HepG2 (cell line): Measurements from ENCODE around the gene FUT8. TPM values are rescaled to one million over a fixed set of nuclear protein-coding genes. Genes with fewer than 3 reads are reported as not detected.
A peak's percentile ranks its signal among the peaks of the same experiment; 100 is the strongest.

Source experiments
- ARID3A ChIP-seq: IDR thresholded peaks from 2 replicates; pipeline ENCODE4 v1.6.1; 2012; ENCODE audit warnings: low read depth, low read length, improper control_type of control experiment
- DPF2 ChIP-seq: sonication (generic); formaldehyde crosslinking; IDR thresholded peaks from 2 replicates; pipeline ENCODE4 v1.4.0; 2020; ENCODE audit warnings: mild to moderate bottlenecking, low read depth, missing genetic modification reagents, borderline replicate concordance
- HOXA3 ChIP-seq: sonication (generic); formaldehyde crosslinking; IDR thresholded peaks from 2 replicates; pipeline ENCODE4 v1.5.0; 2020; ENCODE audit warnings: missing genetic modification reagents
- KLF16 ChIP-seq, 2 experiments: sonication (generic) in 1 of 2; formaldehyde crosslinking in 1 of 2; IDR thresholded peaks; 2 replicates each; pipeline versions ENCODE4 v1.6.1 to v1.8.0; 2016 to 2023; ENCODE audit warnings: missing genetic modification reagents in 2 of 2, missing compliant biosample characterization in 1 of 2
- MLLT10 ChIP-seq: sonication (generic); formaldehyde crosslinking; IDR thresholded peaks from 2 replicates; pipeline ENCODE4 v1.4.0; 2020; ENCODE audit warnings: missing genetic modification reagents
- NPAS2 ChIP-seq: sonication (generic); formaldehyde crosslinking; IDR thresholded peaks from 2 replicates; pipeline ENCODE4 v1.8.0; 2022; ENCODE audit warnings: mild to moderate bottlenecking, missing genetic modification reagents, borderline replicate concordance
- RORA ChIP-seq: sonication (generic); formaldehyde crosslinking; IDR thresholded peaks from 2 replicates; pipeline ENCODE4 v1.5.0; 2020; ENCODE audit warnings: mild to moderate bottlenecking, missing genetic modification reagents, moderate library complexity
- SP1 ChIP-seq, 2 experiments: fragments of 450-650 bp in 1 of 2; sonication (generic) in 1 of 2; formaldehyde crosslinking in 1 of 2; IDR thresholded peaks; 2 replicates each; pipeline versions ENCODE4 v1.4.0 to v1.6.1; 2016 to 2020; ENCODE audit warnings: missing genetic modification reagents in 1 of 2
- YEATS4 ChIP-seq: sonication (generic); formaldehyde crosslinking; IDR thresholded peaks from 2 replicates; pipeline ENCODE4 v1.4.0; 2020; ENCODE audit warnings: missing genetic modification reagents, borderline replicate concordance
- ZBED4 ChIP-seq: sonication (generic); formaldehyde crosslinking; IDR thresholded peaks from 2 replicates; pipeline ENCODE4 v1.4.0; 2020; ENCODE audit warnings: missing genetic modification reagents, borderline replicate concordance
- ZBTB7A ChIP-seq: sonication (generic); formaldehyde crosslinking; IDR thresholded peaks from 2 replicates; pipeline ENCODE4 v1.8.0; 2022; ENCODE audit warnings: mild to moderate bottlenecking, missing genetic modification reagents
- ZHX1 ChIP-seq: sonication (generic); formaldehyde crosslinking; IDR thresholded peaks from 2 replicates; pipeline ENCODE4 v1.8.1; 2022; ENCODE audit warnings: low read depth, mild to moderate bottlenecking, missing genetic modification reagents
- ZNF441 ChIP-seq: sonication (generic); formaldehyde crosslinking; IDR thresholded peaks from 2 replicates; pipeline ENCODE4 v1.7.0; 2021; ENCODE audit warnings: missing genetic modification reagents, borderline replicate concordance
- polyA plus RNA-seq, 8 experiments: library from polyadenylated mRNA; depleted of rRNA in 3 of 8; stranded (reverse) in 7 of 8; unstranded in 1 of 8; fragments of >200 nt; fragmentation: Illumina TruSeq in 4 of 8; extraction: Trizol in 4 of 8; gene quantifications; 2 replicates each; pipeline versions ENCODE4 v1.2.1 to v1.2.3, GENCODE V29; 2011 to 2016; ENCODE audit warnings: low read depth in 4 of 8, missing spikeins in 1 of 8, mixed read lengths in 1 of 8; ENCODE audit not compliant: insufficient read depth in 1 of 8
- total RNA-seq, 5 experiments: library from RNA; depleted of rRNA; stranded (reverse); fragments of >200 nt; fragmentation: Illumina TruSeq; extraction: Trizol; gene quantifications; 2 replicates each; pipeline ENCODE4 v1.2.3, GENCODE V29; 2016; ENCODE audit warnings: low read depth in 1 of 5
- TF ChIP-seq, protein P1 (sequence below): sonication (generic); formaldehyde crosslinking; IDR thresholded peaks from 2 replicates; pipeline ENCODE4 v1.9.0; 2022; ENCODE audit warnings: low read depth, missing genetic modification reagents

FUT8 gene
- total and polyA plus RNA-seq, 2 of the 13 experiments (the other 11 are each of a cell fraction or from before 2014, with no cell fraction given): 9.3 to 17.5 TPM

GRCh38 chr14:65594153-65594881, 181.8 kb downstream of the FUT8 start (continued):
- TF ChIP-seq ZHX1 (CRISPR knock-in tag): no peak
- no peak for TF ChIP-seq YEATS4 (CRISPR knock-in tag)
- no peak for TF ChIP-seq RORA (CRISPR knock-in tag)
- 0 out of 4 replicates have a peak, but pooled peaks of 1 of the 2 experiments have one; percentile 44 for TF ChIP-seq KLF16 (CRISPR knock-in tag; IDR thresholded peaks at IDR 0.05)
- TF ChIP-seq ZBTB7A (CRISPR knock-in tag): 0 out of 2 replicates have a peak, but pooled peaks have one; percentile 29
- no peak for TF ChIP-seq SP1 (IDR thresholded peaks at IDR 0.05)
- TF ChIP-seq SP1 (CRISPR knock-in tag; IDR thresholded peaks at IDR 0.05): peak; percentile 37; the same call in 1 of the 2 replicates
- TF ChIP-seq, protein P1, sequence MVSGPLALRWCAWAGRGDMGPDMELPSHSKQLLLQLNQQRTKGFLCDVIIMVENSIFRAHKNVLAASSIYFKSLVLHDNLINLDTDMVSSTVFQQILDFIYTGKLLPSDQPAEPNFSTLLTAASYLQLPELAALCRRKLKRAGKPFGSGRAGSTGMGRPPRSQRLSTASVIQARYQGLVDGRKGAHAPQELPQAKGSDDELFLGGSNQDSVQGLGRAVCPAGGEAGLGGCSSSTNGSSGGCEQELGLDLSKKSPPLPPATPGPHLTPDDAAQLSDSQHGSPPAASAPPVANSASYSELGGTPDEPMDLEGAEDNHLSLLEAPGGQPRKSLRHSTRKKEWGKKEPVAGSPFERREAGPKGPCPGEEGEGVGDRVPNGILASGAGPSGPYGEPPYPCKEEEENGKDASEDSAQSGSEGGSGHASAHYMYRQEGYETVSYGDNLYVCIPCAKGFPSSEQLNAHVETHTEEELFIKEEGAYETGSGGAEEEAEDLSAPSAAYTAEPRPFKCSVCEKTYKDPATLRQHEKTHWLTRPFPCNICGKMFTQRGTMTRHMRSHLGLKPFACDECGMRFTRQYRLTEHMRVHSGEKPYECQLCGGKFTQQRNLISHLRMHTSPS (CRISPR knock-in tag): 0 out of 2 replicates have a peak, but pooled peaks have one; percentile 46
- TF ChIP-seq HOXA3 (CRISPR knock-in tag): peak; percentile 39; the same call in 1 of the 2 replicates
- TF ChIP-seq ZBED4 (CRISPR knock-in tag): 0 out of 2 replicates have a peak, but pooled peaks have one; percentile 21
- TF ChIP-seq ZNF441 (CRISPR knock-in tag): no peak
- 0 out of 2 replicates have a peak, but pooled peaks have one; percentile 23 for TF ChIP-seq DPF2
- TF ChIP-seq NPAS2: no peak
- no peak for TF ChIP-seq MLLT10 (CRISPR knock-in tag)
- TF ChIP-seq ARID3A: no peak
